Activated CD4-positive, alpha-beta memory T cell treated with anti-CD3 and anti-CD28 coated beads, Interleukin-2, amount 10 ng/mL, durations not matched to agents 7 days and 5 days (primary cell): ENCODE measurements around the gene ISLR. TPM values are rescaled to one million over a fixed set of nuclear protein-coding genes. Genes with fewer than 3 reads are reported as not detected.

Experiments used
- CTCF ChIA-PET: fragments of 350-600 bp; sonication (Branson Sonifier 250); formaldehyde crosslinking; loops from one replicate; lab custom pipeline; 2021; ENCODE audit warnings: antibody characterized with exemption, inconsistent platforms; lab: Charles Lee
- POLR2A ChIA-PET: fragments of 350-600 bp; sonication (Branson Sonifier 250); formaldehyde crosslinking; loops from one replicate; lab custom pipeline; 2021; ENCODE audit warnings: antibody characterized with exemption; lab: Charles Lee
- DNase-seq: peaks from one replicate; pipeline ENCODE4 v3.0.0-alpha.2; 2020
- H3K27ac Mint-ChIP-seq: one replicate; pipeline ENCODE4 v1.8.0; 2021; ENCODE audit warnings: mild to moderate bottlenecking, mixed read lengths
- H3K27me3 Mint-ChIP-seq: one replicate; pipeline ENCODE4 v1.8.0; 2021; ENCODE audit warnings: mixed read lengths
- H3K36me3 Mint-ChIP-seq: one replicate; pipeline ENCODE4 v1.8.0; 2021; ENCODE audit warnings: low read depth, mixed read lengths
- H3K4me1 Mint-ChIP-seq: one replicate; pipeline ENCODE4 v1.8.0; 2021; ENCODE audit warnings: mixed read lengths
- H3K4me3 Mint-ChIP-seq: one replicate; pipeline ENCODE4 v1.8.0; 2021; ENCODE audit warnings: mild to moderate bottlenecking, mixed read lengths
- H3K9me3 Mint-ChIP-seq: one replicate; pipeline ENCODE4 v1.8.0; 2021; ENCODE audit warnings: mixed read lengths
- total RNA-seq, 2 experiments: library from RNA; stranded (reverse); gene quantifications; one replicate each; pipeline ENCODE4 v1.2.3, GENCODE V29; 2021

ISLR gene
- total RNA-seq, 2 experiments from 2014 or later = not detected

GRCh38 chr15:74209997-74210671 lies 36.6 kb downstream of the ISLR start:
- H3K4me3 Mint-ChIP-seq = no peak overlapping the region
- no peak overlapping the region for H3K27ac Mint-ChIP-seq
- H3K9me3 Mint-ChIP-seq = no peaks in the 10 kb centered on the region
- POLR2A ChIA-PET = no interaction called here
- CTCF ChIA-PET = no interaction called here
- no peaks in the 10 kb centered on the region for H3K36me3 Mint-ChIP-seq
- no peaks in the 10 kb centered on the region for H3K4me1 Mint-ChIP-seq
- DNase-seq = no peak
- H3K27me3 Mint-ChIP-seq = peaks cover 23% of the 10 kb centered on the region

- Mint-ChIP-seq H3K27me3 (peaks cover 26% of the 10 kb centered on the region), H3K36me3 (no peaks in the 10 kb centered on the region), H3K27ac (no peak overlapping the region), H3K9me3 (no peaks in the 10 kb centered on the region), H3K4me1 (no peaks in the 10 kb centered on the region), H3K4me3 (no peak overlapping the region)
- DNase-seq = no peak
- CTCF ChIA-PET = no interaction called here
- POLR2A ChIA-PET = no interaction called here
Measured at GRCh38 chr15:74210729-74211128, 37.2 kb downstream of the ISLR start.

GRCh38 chr15:74211656-74212055 lies 38.1 kb downstream of the ISLR start:
- ChIA-PET CTCF (no interaction called here), POLR2A (no interaction called here)
- H3K4me1 Mint-ChIP-seq = no peaks in the 10 kb centered on the region
- no peaks in the 10 kb centered on the region for H3K36me3 Mint-ChIP-seq
- H3K4me3 Mint-ChIP-seq = no peak overlapping the region
- no peaks in the 10 kb centered on the region for H3K9me3 Mint-ChIP-seq
- H3K27me3 Mint-ChIP-seq = peaks cover 29% of the 10 kb centered on the region
- DNase-seq = no peak
- no peak overlapping the region for H3K27ac Mint-ChIP-seq

- H3K4me3 Mint-ChIP-seq = no peak overlapping the region
- DNase-seq = no peak
- no peaks in the 10 kb centered on the region for H3K4me1 Mint-ChIP-seq
- ChIA-PET CTCF (no interaction called here), POLR2A (no interaction called here)
- no peaks in the 10 kb centered on the region for H3K9me3 Mint-ChIP-seq
- no peak overlapping the region for H3K27ac Mint-ChIP-seq
- H3K27me3 Mint-ChIP-seq = peaks cover 27% of the 10 kb centered on the region
- no peaks in the 10 kb centered on the region for H3K36me3 Mint-ChIP-seq
Measured at GRCh38 chr15:74212494-74212893, 39.0 kb downstream of the ISLR start.

GRCh38 chr15:74213858-74214284 lies 40.4 kb downstream of the ISLR start:
- H3K27me3 Mint-ChIP-seq = peaks cover 17% of the 10 kb centered on the region
- ChIA-PET POLR2A (no interaction called here), CTCF (no interaction called here)
- DNase-seq = no peak
- no peaks in the 10 kb centered on the region for H3K36me3 Mint-ChIP-seq
- H3K4me1 Mint-ChIP-seq = no peaks in the 10 kb centered on the region
- H3K27ac Mint-ChIP-seq = no peak overlapping the region
- H3K9me3 Mint-ChIP-seq = no peaks in the 10 kb centered on the region
- no peak overlapping the region for H3K4me3 Mint-ChIP-seq

GRCh38 chr15:74214324-74215021 lies 41.0 kb downstream of the ISLR start:
- DNase-seq = no peak
- CTCF ChIA-PET = no interaction called here
- peaks cover 19% of the 10 kb centered on the region for H3K27me3 Mint-ChIP-seq
- POLR2A ChIA-PET = no interaction called here
- H3K27ac Mint-ChIP-seq = no peak overlapping the region
- H3K4me3 Mint-ChIP-seq = no peak overlapping the region
- H3K9me3 Mint-ChIP-seq = no peaks in the 10 kb centered on the region
- H3K4me1 Mint-ChIP-seq = no peaks in the 10 kb centered on the region
- H3K36me3 Mint-ChIP-seq = no peaks in the 10 kb centered on the region

- Mint-ChIP-seq H3K27ac (no peak overlapping the region), H3K4me1 (no peaks in the 10 kb centered on the region), H3K36me3 (no peaks in the 10 kb centered on the region), H3K27me3 (peaks cover 21% of the 10 kb centered on the region), H3K4me3 (no peak overlapping the region), H3K9me3 (no peaks in the 10 kb centered on the region)
- CTCF ChIA-PET = no interaction called here
- no peak for DNase-seq
- POLR2A ChIA-PET = no interaction called here
Measured at GRCh38 chr15:74215958-74216357, 42.4 kb downstream of the ISLR start.

- H3K4me1 Mint-ChIP-seq = no peaks in the 10 kb centered on the region
- H3K36me3 Mint-ChIP-seq = no peaks in the 10 kb centered on the region
- H3K27ac Mint-ChIP-seq = no peak overlapping the region
- no peaks in the 10 kb centered on the region for H3K9me3 Mint-ChIP-seq
- CTCF ChIA-PET = no interaction called here
- DNase-seq = no peak
- POLR2A ChIA-PET = no interaction called here
- peaks cover 18% of the 10 kb centered on the region for H3K27me3 Mint-ChIP-seq
- H3K4me3 Mint-ChIP-seq = no peak overlapping the region
Measured at GRCh38 chr15:74216949-74217348, 43.4 kb downstream of the ISLR start.

GRCh38 chr15:74217907-74218885 lies 44.7 kb downstream of the ISLR start:
- POLR2A ChIA-PET = no interaction called here
- CTCF ChIA-PET = no interaction called here
- Mint-ChIP-seq H3K27me3 (peaks cover 23% of the 10 kb centered on the region), H3K36me3 (no peaks in the 10 kb centered on the region), H3K27ac (no peak overlapping the region), H3K4me3 (no peak overlapping the region), H3K4me1 (no peaks in the 10 kb centered on the region), H3K9me3 (no peaks in the 10 kb centered on the region)
- no peak for DNase-seq

GRCh38 chr15:74220475-74221248 lies 47.2 kb downstream of the ISLR start:
- DNase-seq = no peak
- Mint-ChIP-seq H3K27ac (no peak overlapping the region), H3K9me3 (no peaks in the 10 kb centered on the region), H3K4me3 (no peak overlapping the region), H3K36me3 (no peaks in the 10 kb centered on the region), H3K27me3 (peaks cover 27% of the 10 kb centered on the region), H3K4me1 (no peaks in the 10 kb centered on the region)
- CTCF ChIA-PET = no interaction called here
- POLR2A ChIA-PET = no interaction called here

GRCh38 chr15:74221399-74222239 lies 48.1 kb downstream of the ISLR start:
- H3K4me3 Mint-ChIP-seq = no peak overlapping the region
- no peaks in the 10 kb centered on the region for H3K4me1 Mint-ChIP-seq
- no peaks in the 10 kb centered on the region for H3K9me3 Mint-ChIP-seq
- H3K27me3 Mint-ChIP-seq = peaks cover 24% of the 10 kb centered on the region
- H3K36me3 Mint-ChIP-seq = no peaks in the 10 kb centered on the region
- no peak for DNase-seq
- no peak overlapping the region for H3K27ac Mint-ChIP-seq
- ChIA-PET POLR2A (no interaction called here), CTCF (no interaction called here)
